Fibroblast of upper back skin (primary cell): ENCODE data around the gene COBLL1.

Experiments
- DNase-seq: peaks from one replicate; pipeline ENCODE4 v3.0.0-alpha.2; 2013

Gene COBLL1

GRCh38 chr2:164821338-164821737, 20.3 kb downstream of the COBLL1 start:
- no peak for DNase-seq

GRCh38 chr2:164818149-164819136, 23.2 kb downstream of the COBLL1 start:
- DNase-seq = no peak

- DNase-seq = no peak
These were observed 24.7 kb downstream of the COBLL1 start for GRCh38 chr2:164816900-164817299.

GRCh38 chr2:164816046-164816445, 25.6 kb downstream of the COBLL1 start:
- no peak for DNase-seq

GRCh38 chr2:164815071-164815793, 26.4 kb downstream of the COBLL1 start:
- no peak for DNase-seq

GRCh38 chr2:164813535-164813934, 28.1 kb downstream of the COBLL1 start:
- no peak for DNase-seq

- no peak for DNase-seq
These were observed 29.2 kb downstream of the COBLL1 start for GRCh38 chr2:164812378-164812777.

GRCh38 chr2:164811819-164812218, 29.8 kb downstream of the COBLL1 start:
- no peak for DNase-seq

GRCh38 chr2:164810843-164811242, 30.8 kb downstream of the COBLL1 start:
- DNase-seq = no peak

- peak; percentile 56 for DNase-seq
These were observed 32.8 kb downstream of the COBLL1 start for GRCh38 chr2:164808776-164809175.

- peak; percentile 48 for DNase-seq
These were observed 37.7 kb downstream of the COBLL1 start for GRCh38 chr2:164803776-164804466.

GRCh38 chr2:164802095-164802707, 39.4 kb downstream of the COBLL1 start:
- DNase-seq = no peak

GRCh38 chr2:164800572-164800971, 41.1 kb downstream of the COBLL1 start:
- no peak for DNase-seq

GRCh38 chr2:164797627-164798026, 44.0 kb downstream of the COBLL1 start:
- DNase-seq = no peak

GRCh38 chr2:164796999-164797398, 44.6 kb downstream of the COBLL1 start:
- DNase-seq = no peak

- DNase-seq = no peak
These were observed 47.0 kb downstream of the COBLL1 start for GRCh38 chr2:164794432-164795231.

GRCh38 chr2:164794016-164794415, 47.6 kb downstream of the COBLL1 start:
- DNase-seq = no peak

GRCh38 chr2:164793529-164793928, 48.1 kb downstream of the COBLL1 start:
- DNase-seq = peak; percentile 76

GRCh38 chr2:164792316-164793170, 49.1 kb downstream of the COBLL1 start:
- peak; percentile 65 for DNase-seq

GRCh38 chr2:164789968-164790367, 51.7 kb downstream of the COBLL1 start:
- DNase-seq = no peak

GRCh38 chr2:164786787-164787186, 54.8 kb downstream of the COBLL1 start:
- DNase-seq = no peak
